Tibial artery (tissue), 4 donors: ENCODE measurements around the gene PSKH1.
"Not testable (repeated sequence)": the region's sequence is repeated elsewhere in the genome, so short reads cannot be mapped to it uniquely, and the experiment has no call there.

ENCODE experiments used
- DNase-seq, 2 donors: peaks; one replicate each; pipeline ENCODE4 v3.0.0-alpha.2; 2019
- H3K27ac ChIP-seq, 2 donors: fragments of 200-600 bp; sonication (generic) in 1 of 2; 1 replicate in 1 of 2; 2 replicates in 1 of 2; pipeline ENCODE4 v1.5.1; 2018 to 2019; ENCODE audit warnings: mild to moderate bottlenecking in 1 of 2
- H3K27me3 ChIP-seq, 2 donors: fragments of 200-600 bp; sonication (generic) in 1 of 2; one replicate each; pipeline versions ENCODE4 v1.5.1 to v1.6.0; 2016 to 2019
- H3K36me3 ChIP-seq, 3 donors: fragments of 200-600 bp; sonication (generic) in 2 of 3; one replicate each; pipeline ENCODE4 v1.5.1; 2016 to 2019; ENCODE audit warnings: mild to moderate bottlenecking in 2 of 3
- H3K4me1 ChIP-seq, 4 donors: fragments of 200-600 bp; sonication (generic) in 2 of 4; 1 replicate in 3 of 4; 2 replicates in 1 of 4; pipeline ENCODE4 v1.5.1; 2016 to 2019
- H3K4me3 ChIP-seq, 2 donors: fragments of 200-600 bp; sonication (generic) in 1 of 2; 1 replicate in 1 of 2; 2 replicates in 1 of 2; pipeline ENCODE4 v1.5.1; 2018 to 2019; ENCODE audit warnings: mild to moderate bottlenecking in 2 of 2
- H3K9me3 ChIP-seq, 3 donors: fragments of 200-600 bp; sonication (generic) in 1 of 3; one replicate each; pipeline ENCODE4 v1.5.1; 2016 to 2019
- CTCF ChIP-seq, 2 experiments: fragments of 200-600 bp in 1 of 2; fragments of 450-650 bp in 1 of 2; IDR thresholded peaks; one replicate each; pipeline ENCODE4 v1.5.1; 2017 to 2019; ENCODE audit warnings: antibody characterized with exemption in 2 of 2, mild to moderate bottlenecking in 1 of 2, moderate library complexity in 1 of 2
- intact Hi-C: fragments of 100-400 bp; cut with DNase I; formaldehyde crosslinking; loops from one replicate; pipeline ENCODE4 v1.15.0; 2023; ENCODE audit warnings: low total_unique reads

PSKH1 gene

GRCh38 chr16:67936880-67937605 lies 44.0 kb downstream of the PSKH1 start:
- Histone ChIP-seq H3K27me3 (no peaks in the 10 kb centered on the region), H3K4me1 (peaks cover 0 to 21% (median 19%) of the 10 kb centered on the region in 4 donors), H3K27ac (peak overlapping the region; percentile 76 to 88), H3K4me3 (peak overlapping the region; percentile 84 to 94), H3K9me3 (no peaks in the 10 kb centered on the region), H3K36me3 (peaks cover 12 to 37% (median 13%) of the 10 kb centered on the region in 3 donors)
- intact Hi-C loops: no loop called here
- no peak for TF ChIP-seq CTCF (IDR thresholded peaks at IDR 0.05)
- peak in 1 of 2 donors; percentile 74 for DNase-seq

- Histone ChIP-seq H3K4me1 (peaks cover 0 to 21% (median 19%) of the 10 kb centered on the region in 4 donors), H3K27ac (peak overlapping the region in 1 of 2 donors; percentile 88), H3K36me3 (peaks cover 18 to 38% (median 19%) of the 10 kb centered on the region in 3 donors)
- intact Hi-C loops, H3K9me3 ChIP-seq, H3K27me3 ChIP-seq, H3K4me3 ChIP-seq, DNase-seq: not testable (repeated sequence)
Measured at GRCh38 chr16:67937713-67938112, 44.7 kb downstream of the PSKH1 start.

- Histone ChIP-seq H3K27me3 (no peaks in the 10 kb centered on the region), H3K9me3 (no peaks in the 10 kb centered on the region), H3K27ac (no peak overlapping the region), H3K4me3 (no peak overlapping the region), H3K4me1 (peaks cover 0 to 36% (median 29%) of the 10 kb centered on the region in 4 donors), H3K36me3 (peaks cover 25 to 44% (median 30%) of the 10 kb centered on the region in 3 donors)
- no peak for TF ChIP-seq CTCF (IDR thresholded peaks at IDR 0.05)
- intact Hi-C loops: no loop called here
- DNase-seq: peak in 1 of 2 donors; percentile 51
Measured at GRCh38 chr16:67939507-67940445, 46.7 kb downstream of the PSKH1 start.

- Histone ChIP-seq H3K27ac (no peak overlapping the region), H3K4me1 (peaks cover 0 to 32% (median 26%) of the 10 kb centered on the region in 4 donors), H3K36me3 (peaks cover 33 to 52% (median 38%) of the 10 kb centered on the region in 3 donors), H3K4me3 (no peak overlapping the region), H3K9me3 (no peaks in the 10 kb centered on the region), H3K27me3 (no peaks in the 10 kb centered on the region)
- intact Hi-C loops: no loop called here
- TF ChIP-seq CTCF (IDR thresholded peaks at IDR 0.05): no peak
- no peak for DNase-seq
Measured at GRCh38 chr16:67940446-67941089, 47.5 kb downstream of the PSKH1 start.

- peak in 1 of 2 donors; percentile 17 for DNase-seq
- TF ChIP-seq CTCF (IDR thresholded peaks at IDR 0.05): no peak
- intact Hi-C loops: no loop called here
- H3K27ac ChIP-seq: no peak overlapping the region
- H3K36me3 ChIP-seq: peaks cover 44 to 63% (median 49%) of the 10 kb centered on the region in 3 donors
- H3K4me1 ChIP-seq: peaks cover 0 to 32% (median 26%) of the 10 kb centered on the region in 4 donors
- no peaks in the 10 kb centered on the region for H3K9me3 ChIP-seq
- no peaks in the 10 kb centered on the region for H3K27me3 ChIP-seq
- H3K4me3 ChIP-seq: no peak overlapping the region
Measured at GRCh38 chr16:67941469-67942199, 48.6 kb downstream of the PSKH1 start.
